Ammon's horn (tissue), 1 donor: ENCODE measurements around the gene CD9.
"Not testable (repeated sequence)": the region's sequence is repeated elsewhere in the genome, so short reads cannot be mapped to it uniquely, and the experiment has no call there.

Experiments used
- DNase-seq: peaks from one replicate; pipeline ENCODE4 v3.0.0-alpha.2; 2016; ENCODE audit warnings: low spot score

CD9 gene

DNA sequence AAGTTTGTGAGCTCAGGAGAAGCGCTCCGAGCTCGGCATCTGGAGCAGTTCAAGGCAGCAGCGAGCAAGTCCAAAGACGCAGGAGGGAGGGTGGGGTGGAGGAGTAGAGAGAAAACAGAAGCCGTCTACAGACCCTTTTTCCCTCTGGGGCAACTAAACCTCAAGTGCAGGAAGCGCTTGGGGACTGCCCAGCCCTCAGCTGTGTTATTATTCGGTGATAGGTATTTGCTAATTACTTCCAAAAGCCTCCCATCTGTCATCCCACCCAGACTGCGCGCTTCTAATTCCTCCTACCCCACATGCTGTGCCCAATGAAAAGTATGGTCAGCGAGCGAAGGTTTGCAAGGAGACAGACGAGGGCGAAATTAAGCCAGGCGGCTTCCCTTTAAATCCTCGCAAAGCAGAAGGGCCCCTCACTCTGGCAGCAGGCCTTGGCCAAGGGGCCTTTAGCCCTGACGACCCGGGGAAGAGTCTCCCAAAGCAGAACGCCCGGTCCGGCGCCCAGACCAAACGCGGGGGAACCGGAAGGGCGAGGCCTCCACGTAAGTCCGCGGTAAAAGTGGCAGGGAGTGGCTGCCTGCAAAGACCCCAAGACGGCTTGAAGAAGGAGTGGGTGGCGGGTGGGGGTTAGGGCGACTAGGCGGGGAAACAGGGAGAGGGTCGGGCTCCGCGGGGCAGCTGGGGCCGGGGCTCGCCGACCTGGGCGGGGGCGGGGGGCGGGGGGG, 507 bp upstream of the CD9 start:
- no peak for DNase-seq

- DNase-seq = peak; percentile 47
Observed at GRCh38 chr12:6201213-6201608, 1.0 kb downstream of the CD9 start.

DNA sequence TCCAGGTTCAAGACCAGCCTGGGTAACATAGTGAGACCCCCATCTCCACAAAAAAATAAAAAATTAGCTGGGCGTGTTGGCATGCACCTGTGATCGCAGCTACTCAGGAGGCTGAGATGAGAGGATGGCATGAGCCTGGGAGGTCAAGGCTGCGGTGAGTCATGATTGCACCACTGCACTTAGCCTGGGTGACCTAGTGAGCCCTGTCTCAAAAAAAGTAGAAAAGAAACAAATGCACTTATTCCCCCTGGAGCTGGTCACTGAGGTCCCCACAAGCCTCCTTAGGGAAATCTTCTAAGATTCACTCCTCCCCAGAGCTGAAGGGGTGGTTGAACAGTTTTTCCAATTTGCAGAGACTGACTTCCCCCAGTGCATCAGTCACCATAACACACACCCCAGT, 1.6 kb downstream of the CD9 start:
- no peak for DNase-seq

DNA sequence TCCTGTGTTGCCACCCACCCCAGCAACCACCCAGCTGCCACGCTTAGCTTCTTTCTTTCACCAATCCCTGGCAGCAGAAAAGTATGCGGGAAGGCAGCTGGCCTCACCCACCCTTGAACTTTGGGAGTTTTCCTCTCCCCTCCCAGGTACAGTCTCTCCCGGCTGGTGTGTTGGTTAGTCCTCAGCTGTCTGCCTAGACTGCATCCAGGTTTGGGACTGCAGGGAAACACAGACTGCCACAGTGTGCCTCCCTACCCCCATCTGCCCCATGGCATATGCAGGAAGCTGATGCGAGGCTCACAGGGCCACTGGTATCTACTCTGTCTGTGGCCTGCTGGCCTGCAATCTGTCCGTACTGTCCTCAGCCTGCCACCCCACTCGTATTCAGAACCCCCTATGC, 2.1 kb downstream of the CD9 start:
- DNase-seq = peak; percentile 59

- DNase-seq = no peak
Observed at GRCh38 chr12:6202846-6203245, 2.6 kb downstream of the CD9 start.

DNA sequence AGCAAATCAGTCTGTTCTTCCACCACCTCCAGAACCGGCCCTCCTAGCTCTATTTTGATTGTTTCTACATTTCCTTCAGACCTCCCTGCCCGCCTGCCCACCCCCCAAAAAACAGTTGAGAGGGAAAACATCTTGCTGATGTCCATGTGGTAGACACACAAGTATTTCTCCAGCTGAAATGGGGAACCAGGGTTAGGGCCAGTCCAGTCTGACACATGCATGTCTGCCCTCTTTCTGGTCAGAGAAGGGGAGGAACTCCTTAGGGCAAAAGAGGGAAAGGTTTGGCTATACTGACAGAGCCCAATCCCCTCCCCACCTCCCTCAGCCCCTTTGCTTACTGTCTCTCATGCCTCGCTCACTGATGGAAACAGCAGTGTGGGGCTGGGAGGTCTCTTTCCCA, 3.4 kb downstream of the CD9 start:
- no peak for DNase-seq

GRCh38 chr12:6204533-6205143, 4.4 kb downstream of the CD9 start:
- no peak for DNase-seq

GRCh38 chr12:6205144-6205539, 4.9 kb downstream of the CD9 start:
- peak; percentile 49 for DNase-seq

DNA sequence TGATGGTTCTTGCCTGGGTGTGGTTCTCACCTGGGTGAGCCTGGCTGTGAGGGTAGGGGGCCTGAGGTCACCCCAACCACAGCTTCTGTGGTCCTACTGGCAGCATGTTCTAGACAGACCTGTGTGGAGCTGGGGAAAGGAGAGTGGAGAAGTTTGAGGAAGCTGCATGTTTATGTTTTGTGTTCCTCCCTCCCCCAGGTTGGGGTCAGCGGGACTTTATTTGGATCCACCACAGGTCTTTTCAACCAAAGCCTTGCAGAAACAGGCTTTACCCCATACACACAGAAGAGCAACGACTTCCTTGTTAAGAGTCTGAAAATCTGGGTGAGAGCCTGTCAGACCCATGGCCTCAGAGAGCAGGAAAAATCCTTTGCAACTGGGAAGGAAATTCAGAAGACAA, 5.6 kb downstream of the CD9 start:
- no peak for DNase-seq

DNA sequence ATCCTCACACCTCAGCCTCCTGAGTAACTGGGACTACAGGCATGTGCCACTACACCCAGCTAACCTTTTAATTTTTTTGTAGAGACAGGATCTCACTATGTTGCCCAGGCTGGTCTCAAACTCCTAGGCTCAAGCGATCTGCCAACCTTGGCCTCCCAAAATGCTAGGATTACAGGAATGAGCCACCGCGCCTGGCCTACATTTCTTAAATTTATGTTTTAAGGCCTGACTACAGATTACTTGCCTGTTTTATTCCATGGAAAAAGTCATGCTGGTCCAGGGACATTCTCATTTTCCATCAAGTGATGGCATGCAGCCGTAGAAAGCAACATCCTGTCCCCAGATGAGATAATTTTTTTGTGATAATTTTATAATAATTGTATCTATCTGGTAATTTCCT, 6.1 kb downstream of the CD9 start:
- DNase-seq = no peak

GRCh38 chr12:6207259-6207925, 7.2 kb downstream of the CD9 start:
- peak; percentile 38 for DNase-seq

DNA sequence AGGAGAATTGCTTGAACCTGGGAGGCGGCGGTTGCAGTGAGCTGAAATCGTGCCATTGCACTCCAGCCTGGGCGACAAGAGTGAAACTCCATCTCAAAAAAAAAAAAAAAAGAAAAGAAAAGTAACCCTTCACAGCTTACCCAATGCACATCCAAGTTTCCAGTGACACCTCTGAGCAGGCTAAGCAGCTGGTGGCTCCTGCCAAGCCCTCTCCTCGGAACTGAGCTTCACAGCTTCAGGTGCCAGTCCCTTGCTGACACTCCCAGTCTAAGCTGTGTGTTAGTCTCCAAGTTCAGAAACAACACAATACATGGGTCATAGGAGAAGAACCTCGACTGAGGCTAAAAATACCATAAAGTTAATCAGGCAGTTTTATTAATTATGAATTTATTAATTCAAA, 7.9 kb downstream of the CD9 start:
- DNase-seq = no peak

DNA sequence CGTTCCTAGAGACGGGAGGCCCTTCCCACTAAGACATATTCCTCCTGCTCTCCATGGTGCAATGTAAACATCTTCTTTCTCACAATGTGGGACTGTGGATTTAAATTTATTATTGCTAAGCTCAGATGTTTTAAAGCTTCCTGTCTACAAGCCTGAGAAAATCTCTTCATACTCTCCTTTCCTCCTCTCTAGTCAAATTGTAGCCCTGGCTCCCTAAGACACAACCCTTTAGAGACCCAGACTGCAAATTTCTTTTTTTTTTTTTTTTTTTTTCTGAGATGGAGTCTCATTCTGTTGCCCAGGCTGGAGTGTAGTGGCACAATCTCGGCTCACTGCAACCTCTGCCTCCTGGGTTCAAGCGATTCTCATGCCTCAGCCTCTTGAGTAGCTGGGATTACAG, 9.2 kb downstream of the CD9 start:
- DNase-seq = not testable (repeated sequence)

- DNase-seq = no peak
Observed at GRCh38 chr12:6211421-6211869, 11.2 kb downstream of the CD9 start.

- DNase-seq = no peak
Observed at GRCh38 chr12:6212086-6212485, 11.9 kb downstream of the CD9 start.

DNA sequence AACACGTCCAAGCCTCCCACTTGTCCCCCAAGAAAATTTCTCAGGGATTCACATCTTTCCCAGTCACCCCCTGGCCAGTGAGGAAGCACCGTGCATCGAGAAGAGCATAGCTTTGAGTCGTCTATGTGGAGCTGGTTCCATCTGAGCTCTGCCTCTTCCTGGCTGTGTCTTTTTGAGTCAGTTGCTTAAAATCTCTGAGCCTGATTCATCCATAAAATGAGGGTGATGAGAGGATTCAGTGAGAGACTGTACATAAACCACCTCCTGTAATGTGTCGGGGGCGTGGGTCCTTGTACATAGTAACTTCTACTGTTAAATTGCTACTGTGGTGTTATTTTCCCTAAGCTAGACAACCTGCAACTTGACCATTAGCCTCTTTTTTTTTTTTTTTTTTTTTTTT, 13.8 kb downstream of the CD9 start:
- no peak for DNase-seq

DNA sequence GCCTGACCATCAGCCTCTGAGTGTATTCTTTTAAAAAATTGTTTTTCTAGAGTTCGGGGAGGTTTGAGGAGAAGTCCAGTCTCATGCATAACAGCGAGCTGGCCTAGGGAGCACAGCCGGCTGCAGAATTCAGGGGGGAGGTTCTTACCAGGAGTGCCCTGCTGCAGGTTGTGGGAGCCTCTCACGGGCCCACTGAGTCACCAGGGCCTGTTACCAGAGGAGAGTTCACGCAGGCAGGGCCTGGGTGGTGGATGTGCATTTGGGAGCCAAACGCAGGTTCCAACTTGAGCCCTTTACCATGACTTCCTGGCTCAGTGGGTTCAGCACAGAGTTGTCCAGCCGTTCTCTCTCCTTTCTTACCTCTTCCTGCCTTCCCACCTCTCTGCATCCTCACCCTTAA, 14.4 kb downstream of the CD9 start:
- no peak for DNase-seq

DNA sequence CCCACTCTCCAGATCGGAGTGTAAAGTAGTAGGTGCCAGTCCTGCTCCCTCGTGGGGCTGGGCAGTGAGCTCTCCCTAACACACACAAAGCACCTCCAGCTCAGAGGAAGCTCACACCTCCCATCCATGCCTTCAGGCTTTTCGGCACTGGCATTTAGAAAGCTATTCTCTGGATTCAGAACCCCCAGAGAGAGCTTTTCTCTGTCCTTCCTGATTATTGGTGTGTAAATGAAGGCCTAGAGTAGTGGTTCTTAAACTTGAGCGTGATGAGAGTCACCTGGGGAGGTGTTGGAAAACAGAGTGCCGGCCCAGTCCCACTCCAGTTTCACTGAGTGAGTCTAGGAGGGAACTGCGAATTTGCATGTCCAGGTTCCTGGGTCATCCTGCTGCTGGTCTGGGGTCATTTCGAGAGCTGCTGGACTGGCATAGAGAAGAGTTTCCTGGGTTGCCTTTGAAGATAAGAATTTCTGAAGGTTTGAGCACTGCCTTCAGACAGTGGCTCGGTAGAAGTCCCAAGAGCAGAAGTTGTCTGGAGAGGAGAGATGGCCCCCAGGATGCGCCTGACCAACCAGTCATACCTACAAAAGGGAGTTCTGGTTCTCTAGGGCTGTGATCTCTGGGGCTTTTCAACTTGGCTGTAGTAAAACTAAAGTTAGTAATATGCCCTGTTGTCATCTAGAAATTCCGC, 15.1 kb downstream of the CD9 start:
- DNase-seq = no peak

DNA sequence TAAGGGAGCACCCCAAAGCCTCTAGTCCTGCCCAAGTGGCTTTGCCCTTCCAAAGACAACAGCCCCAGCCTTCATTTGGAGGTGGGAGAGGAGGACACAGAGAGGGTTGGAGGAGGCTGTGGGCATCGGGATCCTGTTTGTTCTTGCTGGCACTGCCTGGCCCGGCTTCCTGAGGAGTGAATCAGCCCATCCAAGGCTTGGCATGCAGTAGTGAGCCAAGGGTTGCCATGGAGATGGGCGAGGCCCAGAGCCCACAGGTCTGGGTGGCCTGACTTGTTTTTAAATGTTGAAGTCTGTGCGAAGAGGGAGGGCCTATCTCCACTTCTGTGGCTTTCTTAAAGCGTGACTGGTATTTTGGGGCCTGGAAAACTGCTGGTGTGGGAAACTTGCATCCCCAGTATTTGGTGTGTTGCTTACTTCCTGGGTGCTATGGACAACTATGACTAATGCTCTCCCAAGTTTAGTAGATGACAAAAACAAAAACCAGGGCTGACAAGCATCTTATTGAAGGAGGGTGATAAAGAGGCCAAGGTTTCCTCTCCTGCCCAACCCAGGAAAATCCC, 15.8 kb downstream of the CD9 start:
- peak; percentile 89 for DNase-seq

DNA sequence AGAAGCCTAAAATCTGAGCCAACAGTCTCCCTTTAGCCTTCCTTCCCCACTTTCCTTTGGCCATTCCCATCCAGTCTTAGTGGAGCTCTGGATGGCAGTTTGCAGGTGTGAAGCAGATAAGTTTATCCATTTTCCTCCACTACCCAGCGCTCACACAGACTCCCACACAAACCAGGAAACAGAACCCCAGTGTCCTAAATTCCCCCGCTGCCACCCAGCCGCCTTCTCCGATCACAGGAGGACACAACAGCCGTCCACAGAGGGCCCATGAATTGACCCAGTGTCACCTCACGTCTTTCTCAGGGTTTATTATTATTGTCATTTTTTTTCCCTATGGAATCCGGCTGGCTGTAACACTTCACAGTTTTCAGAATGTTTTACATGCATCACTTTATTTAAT, 16.4 kb downstream of the CD9 start:
- no peak for DNase-seq

GRCh38 chr12:6218347-6218925, 18.2 kb downstream of the CD9 start:
- no peak for DNase-seq

GRCh38 chr12:6219980-6220379, 19.8 kb downstream of the CD9 start:
- no peak for DNase-seq
